ENCODE data around the gene CCL1. TPM values are rescaled to one million over a fixed set of nuclear protein-coding genes. Genes with fewer than 3 reads are reported as not detected.

CCL1 gene
- total and polyA plus RNA-seq, 2 experiments from 2014 or later: not detected

GRCh38 chr17:34354637-34355036, 8.4 kb downstream of the CCL1 start:
- no peak for TF ChIP-seq CTCF (conservative IDR thresholded peaks at IDR 0.05; ENCODE audit: low read depth in 2 of 2)
- no peak for TF ChIP-seq EZH2phosphoT487 (IDR thresholded peaks at IDR 0.05; ENCODE audit: unreplicated experiment)
- TF ChIP-seq ZNF114 (CRISPR knock-in tag; IDR thresholded peaks at IDR 0.05): no peak
- TF ChIP-seq CREB1 (CRISPR knock-in tag; IDR thresholded peaks at IDR 0.05; ENCODE audit: low read depth): no peak
- no peak for TF ChIP-seq ZNF462 (CRISPR knock-in tag; IDR thresholded peaks at IDR 0.05)
- no peak for TF ChIP-seq JUNB (IDR thresholded peaks at IDR 0.05; ENCODE audit: unreplicated experiment)
- TF ChIP-seq NANOG (IDR thresholded peaks at IDR 0.05; ENCODE audit: borderline replicate concordance): no peak
- TF ChIP-seq, protein P1, sequence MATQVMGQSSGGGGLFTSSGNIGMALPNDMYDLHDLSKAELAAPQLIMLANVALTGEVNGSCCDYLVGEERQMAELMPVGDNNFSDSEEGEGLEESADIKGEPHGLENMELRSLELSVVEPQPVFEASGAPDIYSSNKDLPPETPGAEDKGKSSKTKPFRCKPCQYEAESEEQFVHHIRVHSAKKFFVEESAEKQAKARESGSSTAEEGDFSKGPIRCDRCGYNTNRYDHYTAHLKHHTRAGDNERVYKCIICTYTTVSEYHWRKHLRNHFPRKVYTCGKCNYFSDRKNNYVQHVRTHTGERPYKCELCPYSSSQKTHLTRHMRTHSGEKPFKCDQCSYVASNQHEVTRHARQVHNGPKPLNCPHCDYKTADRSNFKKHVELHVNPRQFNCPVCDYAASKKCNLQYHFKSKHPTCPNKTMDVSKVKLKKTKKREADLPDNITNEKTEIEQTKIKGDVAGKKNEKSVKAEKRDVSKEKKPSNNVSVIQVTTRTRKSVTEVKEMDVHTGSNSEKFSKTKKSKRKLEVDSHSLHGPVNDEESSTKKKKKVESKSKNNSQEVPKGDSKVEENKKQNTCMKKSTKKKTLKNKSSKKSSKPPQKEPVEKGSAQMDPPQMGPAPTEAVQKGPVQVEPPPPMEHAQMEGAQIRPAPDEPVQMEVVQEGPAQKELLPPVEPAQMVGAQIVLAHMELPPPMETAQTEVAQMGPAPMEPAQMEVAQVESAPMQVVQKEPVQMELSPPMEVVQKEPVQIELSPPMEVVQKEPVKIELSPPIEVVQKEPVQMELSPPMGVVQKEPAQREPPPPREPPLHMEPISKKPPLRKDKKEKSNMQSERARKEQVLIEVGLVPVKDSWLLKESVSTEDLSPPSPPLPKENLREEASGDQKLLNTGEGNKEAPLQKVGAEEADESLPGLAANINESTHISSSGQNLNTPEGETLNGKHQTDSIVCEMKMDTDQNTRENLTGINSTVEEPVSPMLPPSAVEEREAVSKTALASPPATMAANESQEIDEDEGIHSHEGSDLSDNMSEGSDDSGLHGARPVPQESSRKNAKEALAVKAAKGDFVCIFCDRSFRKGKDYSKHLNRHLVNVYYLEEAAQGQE (IDR thresholded peaks at IDR 0.05; ENCODE audit: unreplicated experiment): no peak
- TF ChIP-seq ETS1 (IDR thresholded peaks at IDR 0.05): no peak
- no peak for TF ChIP-seq POLR2AphosphoS5 (IDR thresholded peaks at IDR 0.05; ENCODE audit: low read depth)
- no peak for TF ChIP-seq ZNF331 (CRISPR knock-in tag; IDR thresholded peaks at IDR 0.05; ENCODE audit: low read depth)
- no peak for TF ChIP-seq STAT1 (IDR thresholded peaks at IDR 0.05; ENCODE audit: unreplicated experiment)
- no peak for TF ChIP-seq EZH2 (IDR thresholded peaks at IDR 0.05; ENCODE audit: low read depth, unreplicated experiment)
- no peak overlapping the region for H3K4me3 ChIP-seq
- H3K4me1 Mint-ChIP-seq: no peaks in the 10 kb centered on the region
- no peaks in the 10 kb centered on the region for H3K4me1 ChIP-seq (ENCODE audit: insufficient read depth)
- peaks cover 10% of the 10 kb centered on the region for H3K9me2 ChIP-seq (ENCODE audit: insufficient read depth)
- H3F3A ChIP-seq (replicated peaks; ENCODE audit: low read depth): no peaks in the 10 kb centered on the region
- DNase-seq (ENCODE audit: low spot score): no peak
- no peak overlapping the region for H3K27ac ChIP-seq (ENCODE audit: low read depth)
- H3K9me3 Mint-ChIP-seq: peaks cover 2% of the 10 kb centered on the region; the same call in 2 of the 3 replicates
- no peaks in the 10 kb centered on the region for H4K20me1 ChIP-seq (replicated peaks; ENCODE audit: insufficient read depth)
- no peaks in the 10 kb centered on the region for H3K27me3 ChIP-seq (ENCODE audit: insufficient read depth)
- H3K79me2 ChIP-seq (replicated peaks; ENCODE audit: insufficient read depth): no peaks in the 10 kb centered on the region
- no peak overlapping the region for H3K4me2 ChIP-seq
- no peaks in the 10 kb centered on the region for H3K36me3 ChIP-seq (ENCODE audit: insufficient read depth)
- ATAC-seq: no peak
- H2AFZ ChIP-seq: no peak overlapping the region
- H3K27ac Mint-ChIP-seq: no peak overlapping the region
- H3K36me3 Mint-ChIP-seq (ENCODE audit: low read depth): no peaks in the 10 kb centered on the region
- no peaks in the 10 kb centered on the region for H3K27me3 Mint-ChIP-seq (ENCODE audit: insufficient read depth, low read depth, poor library complexity)
- no peak overlapping the region for H3K4me3 Mint-ChIP-seq
